GM12878 (cell line): ENCODE results near the gene EVI2B. TPM values are rescaled to one million over a fixed set of nuclear protein-coding genes. Genes with fewer than 3 reads are reported as not detected.

Source experiments
- ATAC-seq: fragments of 200-7000 bp; cut with Tn5 transposase; 3 replicates; pipeline ENCODE4 v1.9.1; 2020; ENCODE audit warnings: mild to moderate bottlenecking, moderate library complexity
- BruUV-seq: library from RNA; stranded (reverse); fragments of 400-500 nt; replicated peaks from 2 replicates; lab custom pipeline; 2021; lab: Mats Ljungman, UMichigan
- CTCF ChIA-PET: fragments of 300-600 bp; sonication (Branson Sonifier 250); formaldehyde crosslinking; extraction: SDS; loops from one replicate; lab custom pipeline; 2021; ENCODE audit warnings: inconsistent platforms; lab: Yijun Ruan, JAX
- POLR2A ChIA-PET: fragments of 350-600 bp; formaldehyde crosslinking; extraction: SDS; loops from one replicate; lab custom pipeline; 2021; ENCODE audit warnings: inconsistent platforms; lab: Charles Lee
- RAD21 ChIA-PET: fragments of 300-600 bp; sonication (Branson Sonifier 250); formaldehyde crosslinking; loops from one replicate; lab custom pipeline; 2023; ENCODE audit warnings: antibody characterized with exemption; ENCODE audit not compliant: unreplicated experiment; lab: Charles Lee
- SMC1A ChIA-PET: fragments of 300-600 bp; sonication (Branson Sonifier 250); formaldehyde crosslinking; loops from one replicate; lab custom pipeline; 2023; ENCODE audit not compliant: unreplicated experiment, uncharacterized antibody; lab: Charles Lee
- DNase-seq: peaks from one replicate; pipeline ENCODE4 v3.0.0-alpha.2; 2011; ENCODE audit warnings: low read depth, low spot score
- FAIRE-seq: peaks from 3 replicates; lab custom pipeline; 2011; peaks lifted over from hg19 to GRCh38; lab: Jason Lieb, UNC
- H2AFZ ChIP-seq: 2 replicates; pipeline ENCODE4 v1.6.0; 2011; ENCODE audit warnings: low read depth, low read length, control low read depth; ENCODE audit not compliant: control insufficient read depth
- H3K27ac ChIP-seq: 2 replicates; pipeline ENCODE4 v1.5.1; 2011; ENCODE audit warnings: control low read depth; ENCODE audit not compliant: control insufficient read depth, insufficient read depth
- H3K27me3 ChIP-seq, 2 experiments: replicated peaks in 1 of 2; 2 replicates each; pipeline versions ENCODE4 v1.6.0 to v1.6.1; 2011; ENCODE audit warnings: low read length in 1 of 2; ENCODE audit not compliant: control insufficient read depth in 2 of 2, insufficient read depth in 2 of 2
- H3K36me3 ChIP-seq, 2 experiments: 2 replicates each; pipeline ENCODE4 v1.5.1; 2011; ENCODE audit warnings: low read length in 1 of 2; ENCODE audit not compliant: control insufficient read depth in 2 of 2, insufficient read depth in 2 of 2
- H3K4me1 ChIP-seq: 2 replicates; pipeline ENCODE4 v1.6.1; 2011; ENCODE audit warnings: mild to moderate bottlenecking, low read length, moderate library complexity, mixed read lengths; ENCODE audit not compliant: control insufficient read depth, insufficient read depth
- H3K4me2 ChIP-seq: 2 replicates; pipeline ENCODE4 v1.6.0; 2011; ENCODE audit warnings: control low read depth; ENCODE audit not compliant: control insufficient read depth, insufficient read depth
- H3K4me3 ChIP-seq: fragments of 200-600 bp; sonication (generic); 2 replicates; pipeline ENCODE4 v1.5.1; 2016
- H3K79me2 ChIP-seq: 2 replicates; pipeline ENCODE4 v1.6.0; 2011; ENCODE audit warnings: low read length; ENCODE audit not compliant: control insufficient read depth, insufficient read depth
- H3K9ac ChIP-seq: 2 replicates; pipeline ENCODE4 v1.8.0; 2011; ENCODE audit warnings: low read length, control low read depth, mixed read lengths; ENCODE audit not compliant: control insufficient read depth, insufficient read depth
- H3K9me3 ChIP-seq: replicated peaks from 3 replicates; pipeline ENCODE4 v1.5.1; 2011; ENCODE audit warnings: mild to moderate bottlenecking, low read length; ENCODE audit not compliant: control insufficient read depth, insufficient read depth
- H4K20me1 ChIP-seq: 2 replicates; pipeline ENCODE4 v1.6.0; 2011; ENCODE audit not compliant: control insufficient read depth, insufficient read depth
- DPF2 ChIP-seq: fragments of 450-650 bp; IDR thresholded peaks from 2 replicates; pipeline ENCODE4 v1.6.1; 2017; ENCODE audit warnings: mild to moderate bottlenecking
- GABPA ChIP-seq: IDR thresholded peaks from 2 replicates; pipeline ENCODE4 v1.6.1; 2014; ENCODE audit warnings: antibody characterized with exemption, low read depth, mild to moderate bottlenecking, inconsistent platforms
- NFYA ChIP-seq: IDR thresholded peaks from 2 replicates; pipeline ENCODE4 v1.6.1; 2011; ENCODE audit warnings: low read depth, mild to moderate bottlenecking, low read length, improper control_type of control experiment, borderline replicate concordance
- SMAD5 ChIP-seq: IDR thresholded peaks from 2 replicates; pipeline ENCODE4 v1.6.1; 2016; ENCODE audit warnings: antibody characterized with exemption, low read depth
- YBX1 ChIP-seq: fragments of 450-650 bp; IDR thresholded peaks from 2 replicates; pipeline ENCODE4 v1.6.1; 2016; ENCODE audit warnings: antibody characterized with exemption
- YY1 ChIP-seq: IDR thresholded peaks from 2 replicates; pipeline ENCODE4 v1.6.1; 2011; ENCODE audit warnings: low read depth, mild to moderate bottlenecking, low read length
- in situ Hi-C: fragments of 300-500 bp; cut with MboI; formaldehyde crosslinking; loops from 9 replicates; pipeline ENCODE4 v1.14.3; 2018; ENCODE audit warnings: mixed read lengths
- intact Hi-C: fragments of 100-400 bp; cut with micrococcal nuclease; formaldehyde crosslinking; loops from one replicate; pipeline ENCODE4 v1.14.2; 2022; ENCODE audit not compliant: unreplicated experiment
- polyA plus RNA-seq, 11 experiments: library from polyadenylated mRNA; depleted of rRNA in 4 of 11; unstranded in 6 of 11; stranded (reverse) in 5 of 11; fragments of >200 nt; fragmentation: Nextera tagmentation in 4 of 11; fragmentation: Illumina TruSeq in 1 of 11; extraction: Ambion mirVana in 4 of 11; extraction: Trizol in 1 of 11; gene quantifications; 1 replicate in 1 of 11; 2 replicates in 10 of 11; pipeline versions ENCODE4 v1.2.1 to v1.2.3, GENCODE V29; 2011 to 2016; ENCODE audit warnings: inconsistent platforms in 2 of 11, missing spikeins in 2 of 11, low read depth in 1 of 11
- total RNA-seq, 4 experiments: library from RNA; depleted of rRNA in 3 of 4; stranded (reverse); fragments of >200 nt in 3 of 4; fragmentation: Illumina TruSeq in 1 of 4; extraction: Trizol in 1 of 4; gene quantifications; 2 replicates each; pipeline versions ENCODE4 v1.2.1 to v1.2.3, GENCODE V29; 2013 to 2021
- TF ChIP-seq, protein P1 (sequence below): fragments of 450-650 bp; conservative IDR thresholded peaks from 2 replicates; pipeline ENCODE4 v1.6.1; 2017; ENCODE audit warnings: mild to moderate bottlenecking, moderate library complexity
- TF ChIP-seq, protein P2 (sequence below): IDR thresholded peaks from 2 replicates; pipeline ENCODE4 v1.6.1; 2011; ENCODE audit warnings: borderline replicate concordance, low read depth, mild to moderate bottlenecking, moderate library complexity, mixed read lengths, low read length; ENCODE audit not compliant: insufficient read depth; ENCODE audit errors: extremely low read length

Gene EVI2B
- total and polyA plus RNA-seq, 10 of the 15 experiments (the other 5 are each of a cell fraction or from before 2014, with no cell fraction given): 26.2 to 195 (median 52.0) TPM

DNA sequence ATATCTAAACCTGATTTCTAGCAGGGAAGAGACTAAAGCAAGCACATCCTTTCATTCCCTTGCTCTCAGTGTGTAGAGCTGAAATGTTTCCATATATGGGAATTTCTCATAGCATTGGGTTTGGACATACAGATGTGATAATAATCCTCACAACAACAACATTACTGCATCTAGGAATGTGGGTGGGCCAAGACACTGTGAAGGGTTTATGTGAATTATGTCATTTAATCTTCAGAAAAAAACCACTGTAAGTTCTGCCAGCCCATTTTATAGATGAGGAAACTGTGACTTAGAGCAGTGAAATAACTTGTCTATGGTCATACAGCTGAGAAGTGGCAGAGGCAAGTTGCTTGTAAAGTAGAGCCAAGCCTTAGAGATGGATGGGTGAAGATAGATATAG, 22.0 kb downstream of the EVI2B start:
- H3K27me3 ChIP-seq: no peaks in the 10 kb centered on the region
- POLR2A ChIA-PET: no interaction called here
- SMC1A ChIA-PET: interaction anchor here (0.9 to 1.2 kb wide), 2 partner anchors 58 to 196 kb away, joined by 3 read pairs; no protein-coding TSS in a partner anchor
- H3K79me2 ChIP-seq: no peaks in the 10 kb centered on the region
- no peak overlapping the region for H3K4me2 ChIP-seq
- no peak overlapping the region for H3K4me3 ChIP-seq
- intact Hi-C loops (no loop called here), in situ Hi-C loops (no loop called here)
- no peak for ATAC-seq
- CTCF ChIA-PET: interaction anchor here (1.0 kb wide), 1 partner anchor 26 kb away, joined by 3 read pairs; no protein-coding TSS in a partner anchor
- TF ChIP-seq NFYA: no peak
- TF ChIP-seq, protein P1, sequence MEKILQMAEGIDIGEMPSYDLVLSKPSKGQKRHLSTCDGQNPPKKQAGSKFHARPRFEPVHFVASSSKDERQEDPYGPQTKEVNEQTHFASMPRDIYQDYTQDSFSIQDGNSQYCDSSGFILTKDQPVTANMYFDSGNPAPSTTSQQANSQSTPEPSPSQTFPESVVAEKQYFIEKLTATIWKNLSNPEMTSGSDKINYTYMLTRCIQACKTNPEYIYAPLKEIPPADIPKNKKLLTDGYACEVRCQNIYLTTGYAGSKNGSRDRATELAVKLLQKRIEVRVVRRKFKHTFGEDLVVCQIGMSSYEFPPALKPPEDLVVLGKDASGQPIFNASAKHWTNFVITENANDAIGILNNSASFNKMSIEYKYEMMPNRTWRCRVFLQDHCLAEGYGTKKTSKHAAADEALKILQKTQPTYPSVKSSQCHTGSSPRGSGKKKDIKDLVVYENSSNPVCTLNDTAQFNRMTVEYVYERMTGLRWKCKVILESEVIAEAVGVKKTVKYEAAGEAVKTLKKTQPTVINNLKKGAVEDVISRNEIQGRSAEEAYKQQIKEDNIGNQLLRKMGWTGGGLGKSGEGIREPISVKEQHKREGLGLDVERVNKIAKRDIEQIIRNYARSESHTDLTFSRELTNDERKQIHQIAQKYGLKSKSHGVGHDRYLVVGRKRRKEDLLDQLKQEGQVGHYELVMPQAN: no peak
- TF ChIP-seq GABPA: no peak
- TF ChIP-seq, protein P2, sequence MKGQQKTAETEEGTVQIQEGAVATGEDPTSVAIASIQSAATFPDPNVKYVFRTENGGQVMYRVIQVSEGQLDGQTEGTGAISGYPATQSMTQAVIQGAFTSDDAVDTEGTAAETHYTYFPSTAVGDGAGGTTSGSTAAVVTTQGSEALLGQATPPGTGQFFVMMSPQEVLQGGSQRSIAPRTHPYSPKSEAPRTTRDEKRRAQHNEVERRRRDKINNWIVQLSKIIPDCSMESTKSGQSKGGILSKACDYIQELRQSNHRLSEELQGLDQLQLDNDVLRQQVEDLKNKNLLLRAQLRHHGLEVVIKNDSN: no peak
- TF ChIP-seq YY1: no peak
- TF ChIP-seq SMAD5: no peak
- no peak for TF ChIP-seq YBX1
- no peak for TF ChIP-seq DPF2
- RAD21 ChIA-PET: no interaction called here
- H3K27ac ChIP-seq: no peak overlapping the region
- FAIRE-seq: no peak
- no peaks in the 10 kb centered on the region for H3K4me1 ChIP-seq
- H3K36me3 ChIP-seq: no peaks in the 10 kb centered on the region; a peak in 2 of 4 replicates
- no peaks in the 10 kb centered on the region for H4K20me1 ChIP-seq
- DNase-seq: no peak
- no peak overlapping the region for H2AFZ ChIP-seq
- no peak overlapping the region for H3K9ac ChIP-seq
- H3K9me3 ChIP-seq: no peaks in the 10 kb centered on the region
- no TSS peak for BruUV-seq
